Cardiac muscle cell (in vitro differentiated cells and primary cell): ENCODE results near the gene RRP9. TPM values are rescaled to one million over a fixed set of nuclear protein-coding genes. Genes with fewer than 3 reads are reported as not detected.

ENCODE experiments used
- DNase-seq, 2 donors: peaks; one replicate each; pipeline versions ENCODE4 v3.0.0 to v3.0.0-alpha.2; 2010 to 2017; ENCODE audit warnings: low read depth in 1 of 2, low spot score in 1 of 2
- H3K27ac ChIP-seq: fragments of 200-600 bp; sonication (generic); 2 replicates; pipeline ENCODE4 v1.5.1; 2016
- H3K27me3 ChIP-seq: fragments of 200-600 bp; sonication (generic); 2 replicates; pipeline ENCODE4 v1.6.0; 2016; ENCODE audit warnings: control low read depth
- H3K36me3 ChIP-seq: fragments of 200-600 bp; sonication (generic); 2 replicates; pipeline ENCODE4 v1.5.1; 2016; ENCODE audit warnings: control low read depth
- H3K4me1 ChIP-seq: fragments of 200-600 bp; sonication (generic); 2 replicates; pipeline ENCODE4 v1.8.1; 2017; ENCODE audit warnings: low read depth, mild to moderate bottlenecking, mixed run types
- H3K4me3 ChIP-seq: fragments of 200-600 bp; sonication (generic); 2 replicates; pipeline ENCODE4 v1.5.1; 2016; ENCODE audit warnings: mild to moderate bottlenecking
- H3K9me3 ChIP-seq: fragments of 200-600 bp; sonication (generic); 2 replicates; pipeline ENCODE4 v1.5.1; 2017; ENCODE audit warnings: low read depth, mild to moderate bottlenecking, control low read depth
- polyA plus RNA-seq: library from polyadenylated mRNA; unstranded; fragments of >200 nt; fragmentation: Nextera tagmentation; extraction: Ambion mirVana; gene quantifications from 2 replicates; pipeline ENCODE4 v1.2.1, GENCODE V29; 2016
- total RNA-seq: library from RNA; depleted of rRNA; stranded (reverse); fragments of >200 nt; gene quantifications from 2 replicates; pipeline ENCODE4 v1.2.3, GENCODE V29; 2016
- TF ChIP-seq, protein P1 (sequence below): IDR thresholded peaks from 2 replicates; pipeline ENCODE4 v1.5.1; 2012; ENCODE audit warnings: low read depth, mild to moderate bottlenecking, low read length

The RRP9 gene
- total and polyA plus RNA-seq, 2 experiments from 2014 or later: 22.3 to 38.2 TPM

DNA sequence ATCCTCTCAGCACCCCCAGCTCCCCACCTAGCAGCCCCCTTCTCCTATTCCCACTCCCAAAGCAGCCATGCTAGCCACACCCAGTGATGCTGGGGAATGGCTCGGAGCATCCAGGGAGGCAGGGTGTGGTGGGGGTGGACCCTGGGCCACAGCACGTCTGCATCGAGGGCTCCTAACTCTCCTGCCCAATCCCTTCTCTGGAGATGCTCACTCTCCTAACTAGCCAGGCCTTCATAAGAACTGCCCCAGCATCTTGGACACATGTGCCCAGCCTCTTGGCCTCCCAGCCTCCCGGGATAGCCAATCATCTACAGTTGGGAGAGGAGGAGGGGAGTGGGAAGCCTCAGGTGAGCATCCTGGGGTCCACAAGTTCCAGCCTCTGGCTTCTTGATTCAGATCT lies 22.8 kb upstream of the RRP9 start:
- H3K36me3 ChIP-seq: no peaks in the 10 kb centered on the region
- TF ChIP-seq, protein P1, sequence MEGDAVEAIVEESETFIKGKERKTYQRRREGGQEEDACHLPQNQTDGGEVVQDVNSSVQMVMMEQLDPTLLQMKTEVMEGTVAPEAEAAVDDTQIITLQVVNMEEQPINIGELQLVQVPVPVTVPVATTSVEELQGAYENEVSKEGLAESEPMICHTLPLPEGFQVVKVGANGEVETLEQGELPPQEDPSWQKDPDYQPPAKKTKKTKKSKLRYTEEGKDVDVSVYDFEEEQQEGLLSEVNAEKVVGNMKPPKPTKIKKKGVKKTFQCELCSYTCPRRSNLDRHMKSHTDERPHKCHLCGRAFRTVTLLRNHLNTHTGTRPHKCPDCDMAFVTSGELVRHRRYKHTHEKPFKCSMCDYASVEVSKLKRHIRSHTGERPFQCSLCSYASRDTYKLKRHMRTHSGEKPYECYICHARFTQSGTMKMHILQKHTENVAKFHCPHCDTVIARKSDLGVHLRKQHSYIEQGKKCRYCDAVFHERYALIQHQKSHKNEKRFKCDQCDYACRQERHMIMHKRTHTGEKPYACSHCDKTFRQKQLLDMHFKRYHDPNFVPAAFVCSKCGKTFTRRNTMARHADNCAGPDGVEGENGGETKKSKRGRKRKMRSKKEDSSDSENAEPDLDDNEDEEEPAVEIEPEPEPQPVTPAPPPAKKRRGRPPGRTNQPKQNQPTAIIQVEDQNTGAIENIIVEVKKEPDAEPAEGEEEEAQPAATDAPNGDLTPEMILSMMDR: no peak
- no peaks in the 10 kb centered on the region for H3K9me3 ChIP-seq
- DNase-seq: no peak
- H3K4me1 ChIP-seq: peaks cover 19% of the 10 kb centered on the region
- no peaks in the 10 kb centered on the region for H3K27me3 ChIP-seq
- H3K4me3 ChIP-seq: no peak overlapping the region
- no peak overlapping the region for H3K27ac ChIP-seq

DNA sequence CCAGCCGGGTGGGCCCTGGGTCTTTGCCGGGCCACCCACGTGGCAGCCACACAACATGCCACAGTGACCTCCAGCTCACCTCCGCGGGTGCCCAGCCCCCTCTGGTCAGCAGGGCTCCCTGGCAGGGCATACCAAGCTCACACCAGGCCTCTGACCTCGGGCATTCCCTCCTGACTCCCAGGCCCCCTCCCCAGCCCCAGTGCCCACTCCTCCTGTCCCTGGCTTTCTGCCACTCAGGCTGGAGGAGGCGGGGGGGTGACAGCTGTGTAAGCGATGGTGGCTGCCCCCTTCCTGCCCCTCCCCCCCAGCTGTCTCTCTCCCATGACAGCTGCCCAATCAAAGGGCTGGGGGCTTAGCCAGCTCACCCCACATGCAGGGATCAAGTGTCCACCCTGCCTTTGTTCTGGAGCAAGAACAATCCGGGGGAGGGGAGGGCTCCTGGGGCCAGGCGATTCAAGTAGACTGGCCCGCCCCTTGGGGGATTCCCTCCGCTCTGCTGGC lies 22.3 kb upstream of the RRP9 start:
- Histone ChIP-seq H3K4me1 (peaks cover 19% of the 10 kb centered on the region), H3K4me3 (no peak overlapping the region), H3K9me3 (no peaks in the 10 kb centered on the region), H3K27ac (no peak overlapping the region), H3K27me3 (no peaks in the 10 kb centered on the region), H3K36me3 (no peaks in the 10 kb centered on the region)
- peak in 1 of 2 donors; percentile 32 for DNase-seq
- TF ChIP-seq, protein P1: no peak

DNA sequence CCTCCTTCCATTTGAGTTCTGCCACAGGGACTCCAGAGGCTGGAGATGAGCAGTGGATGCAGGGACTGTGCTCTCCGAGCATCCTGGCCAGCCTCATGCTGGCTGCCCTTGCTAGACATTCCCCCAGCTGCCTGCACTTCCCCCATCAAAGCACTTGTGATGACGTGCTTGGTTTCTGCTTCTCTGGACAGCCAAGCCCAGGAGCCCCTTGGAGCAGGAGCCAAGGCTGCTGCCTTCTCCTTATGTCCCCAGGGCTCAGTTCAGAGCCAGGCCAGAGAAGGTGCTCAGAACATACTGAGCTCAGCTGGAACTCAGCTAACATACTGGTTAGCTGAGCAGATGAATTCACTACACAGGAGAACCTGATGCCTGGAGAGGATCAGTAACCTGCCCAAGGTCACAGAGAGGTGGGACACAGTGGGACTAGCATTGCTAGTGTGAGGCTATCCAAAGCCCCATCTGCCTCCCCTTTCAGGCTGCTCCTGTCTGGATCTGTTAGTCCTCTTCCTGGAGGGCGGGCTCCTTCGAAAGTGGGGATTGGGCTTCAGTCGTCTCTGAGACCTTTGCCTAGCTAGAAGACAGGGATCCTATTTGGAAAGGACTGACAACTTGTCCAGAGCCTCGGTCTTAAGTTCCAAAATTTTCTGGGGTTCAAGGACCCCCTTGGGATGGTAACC lies 21.3 kb upstream of the RRP9 start:
- TF ChIP-seq, protein P1: no peak
- Histone ChIP-seq H3K4me3 (no peak overlapping the region), H3K36me3 (no peaks in the 10 kb centered on the region), H3K27me3 (no peaks in the 10 kb centered on the region), H3K27ac (peak overlapping the region; percentile 39), H3K4me1 (peaks cover 16% of the 10 kb centered on the region), H3K9me3 (no peaks in the 10 kb centered on the region)
- DNase-seq: peak in 1 of 2 donors; percentile 22

DNA sequence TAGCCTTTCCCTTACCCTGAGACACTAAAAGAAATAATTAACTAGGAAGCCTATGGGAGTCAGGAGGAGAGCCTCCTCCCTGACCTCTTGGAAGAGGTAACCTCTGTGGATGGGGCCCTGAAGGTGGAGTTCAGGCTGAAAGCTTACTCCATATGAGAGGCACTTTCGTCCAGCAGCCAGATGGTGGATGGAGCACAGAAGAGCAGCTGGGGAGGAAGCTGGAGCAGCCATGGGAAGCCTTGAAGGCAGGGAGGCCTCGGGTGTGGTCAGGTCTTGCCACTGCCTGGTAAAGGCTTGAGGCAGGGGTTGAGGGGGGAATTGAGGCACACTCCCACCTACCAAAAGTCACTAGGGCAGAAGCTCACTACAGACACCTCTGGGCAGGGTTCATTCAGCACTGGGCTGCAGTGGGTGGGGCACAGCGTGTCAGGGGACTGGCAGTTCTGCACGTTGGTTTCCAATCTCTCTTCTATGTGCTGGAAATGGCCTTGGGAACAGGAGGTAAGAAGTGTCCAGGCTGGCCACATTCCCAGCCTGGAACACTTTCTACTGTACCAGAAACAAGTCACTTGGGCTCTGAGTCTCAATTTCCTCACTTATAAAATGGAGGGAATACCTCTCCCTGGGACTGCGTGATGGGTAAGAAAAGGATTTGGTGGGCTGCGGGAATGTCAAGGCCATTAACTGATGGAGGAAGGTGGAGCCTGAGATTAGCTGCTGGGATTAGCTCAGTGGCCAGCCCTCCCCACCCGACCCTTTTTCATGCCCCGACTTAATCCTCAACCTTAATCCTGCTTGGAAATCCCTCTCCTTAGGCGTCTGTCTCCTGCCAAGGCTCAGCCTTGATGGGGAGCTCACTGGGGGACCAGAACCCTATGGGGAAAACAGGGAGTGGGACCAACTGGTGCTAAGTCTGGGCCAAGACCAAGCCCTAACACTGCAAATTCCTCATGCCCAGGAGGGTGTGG lies 20.2 kb upstream of the RRP9 start:
- H3K27ac ChIP-seq: no peak overlapping the region
- H3K9me3 ChIP-seq: no peaks in the 10 kb centered on the region
- no peak overlapping the region for H3K4me3 ChIP-seq
- peaks cover 15% of the 10 kb centered on the region for H3K4me1 ChIP-seq
- no peak for DNase-seq
- H3K36me3 ChIP-seq: no peaks in the 10 kb centered on the region
- TF ChIP-seq, protein P1: no peak
- no peaks in the 10 kb centered on the region for H3K27me3 ChIP-seq

DNA sequence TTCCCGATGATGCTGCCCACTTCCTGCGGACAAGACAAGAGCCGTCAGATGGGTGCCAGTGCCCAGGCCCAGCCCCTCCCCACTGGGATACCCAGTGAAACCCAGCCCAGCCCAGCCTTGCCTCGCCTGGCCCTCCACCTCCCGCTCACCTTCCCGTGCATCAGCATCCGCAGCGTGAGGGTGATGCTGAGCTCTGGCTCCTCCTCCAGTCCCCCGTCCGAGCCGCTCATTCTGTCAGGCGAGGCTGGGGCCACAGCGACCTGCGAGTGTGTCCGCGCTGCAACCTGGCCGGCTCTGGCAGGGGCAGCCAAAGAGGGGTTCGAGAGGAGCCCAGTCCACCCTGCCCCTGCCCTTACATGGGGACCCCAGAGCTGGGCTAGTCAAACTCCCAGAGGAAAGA lies 19.3 kb upstream of the RRP9 start:
- H3K4me3 ChIP-seq: no peak overlapping the region
- no peak overlapping the region for H3K27ac ChIP-seq
- no peaks in the 10 kb centered on the region for H3K9me3 ChIP-seq
- H3K4me1 ChIP-seq: peaks cover 17% of the 10 kb centered on the region
- TF ChIP-seq, protein P1: no peak
- no peaks in the 10 kb centered on the region for H3K27me3 ChIP-seq
- DNase-seq: no peak
- no peaks in the 10 kb centered on the region for H3K36me3 ChIP-seq
